Stimulated activated CD8-positive, alpha-beta memory T cell treated with anti-CD3 and anti-CD28 coated beads, Interleukin-12 subunit alpha, Interleukin-12 subunit beta, amount 100 ng/mL, for 24 hours (primary cell): ENCODE measurements around the gene NCOA1.

Experiments
- DNase-seq: peaks from one replicate; pipeline ENCODE4 v3.0.0-alpha.2; 2020; ENCODE audit errors: extremely low read depth

NCOA1 gene

DNA sequence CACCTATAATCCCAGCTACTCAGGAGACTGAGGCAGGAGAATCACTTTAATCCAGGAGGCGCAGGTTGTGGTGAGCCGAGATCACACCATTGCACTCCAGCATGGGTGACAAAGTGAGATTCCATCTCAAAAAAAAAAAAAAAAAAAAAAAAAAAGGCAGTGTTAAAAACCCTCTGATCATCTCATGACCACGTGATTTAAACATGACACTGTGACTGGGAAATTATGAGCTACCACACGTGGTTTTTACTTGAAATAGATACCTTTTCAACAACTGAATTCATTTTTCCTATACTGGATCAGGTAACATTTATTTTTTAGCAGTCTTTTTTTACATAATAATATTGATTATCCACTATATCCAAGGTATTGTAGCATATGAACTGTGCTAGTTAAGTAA lies 199.5 kb downstream of the NCOA1 start:
- no peak for DNase-seq

DNA sequence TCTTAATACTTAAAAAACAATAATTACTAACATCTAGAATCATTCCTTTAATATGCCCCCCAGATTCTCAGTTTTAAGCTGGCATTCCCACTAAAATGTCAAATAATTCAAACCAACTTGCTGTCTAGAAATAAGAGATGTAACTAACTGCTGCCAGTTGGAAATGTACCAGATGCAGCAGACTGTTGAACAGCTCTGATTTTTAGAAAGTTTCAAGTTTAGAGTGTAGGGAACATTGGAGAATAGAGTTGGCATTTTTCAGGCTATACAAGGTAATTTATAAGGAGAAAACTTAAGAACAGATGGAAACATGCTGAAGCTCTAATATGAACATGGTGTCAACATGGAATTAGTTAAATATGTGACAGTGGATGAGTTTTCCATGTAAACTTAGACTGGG lies 200.8 kb downstream of the NCOA1 start:
- no peak for DNase-seq

- DNase-seq: no peak
Measured at GRCh38 chr2:24697792-24698191, 206.7 kb downstream of the NCOA1 start.

DNA sequence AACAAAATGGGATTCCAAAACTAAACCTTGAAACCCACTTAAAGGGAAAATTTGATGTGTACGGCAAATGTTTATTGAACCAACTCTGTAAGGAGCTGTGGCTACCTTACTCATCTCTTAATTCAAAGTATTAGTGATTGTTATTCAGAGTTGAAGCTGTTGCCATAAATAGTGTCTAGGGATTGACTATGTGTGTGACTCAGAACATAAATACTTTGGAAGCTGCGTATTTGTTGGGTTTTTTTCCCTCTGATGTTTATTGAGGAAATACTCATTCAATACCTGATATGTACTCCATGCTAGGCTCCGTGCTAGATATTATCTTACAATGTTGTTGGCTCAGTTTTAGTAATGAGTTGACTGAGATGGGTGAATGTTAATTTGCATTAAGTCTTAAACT lies 211.7 kb downstream of the NCOA1 start:
- no peak for DNase-seq

- DNase-seq: no peak
Measured at GRCh38 chr2:24704692-24705091, 213.6 kb downstream of the NCOA1 start.

- DNase-seq: no peak
Measured at GRCh38 chr2:24707143-24707542, 216.1 kb downstream of the NCOA1 start.

DNA sequence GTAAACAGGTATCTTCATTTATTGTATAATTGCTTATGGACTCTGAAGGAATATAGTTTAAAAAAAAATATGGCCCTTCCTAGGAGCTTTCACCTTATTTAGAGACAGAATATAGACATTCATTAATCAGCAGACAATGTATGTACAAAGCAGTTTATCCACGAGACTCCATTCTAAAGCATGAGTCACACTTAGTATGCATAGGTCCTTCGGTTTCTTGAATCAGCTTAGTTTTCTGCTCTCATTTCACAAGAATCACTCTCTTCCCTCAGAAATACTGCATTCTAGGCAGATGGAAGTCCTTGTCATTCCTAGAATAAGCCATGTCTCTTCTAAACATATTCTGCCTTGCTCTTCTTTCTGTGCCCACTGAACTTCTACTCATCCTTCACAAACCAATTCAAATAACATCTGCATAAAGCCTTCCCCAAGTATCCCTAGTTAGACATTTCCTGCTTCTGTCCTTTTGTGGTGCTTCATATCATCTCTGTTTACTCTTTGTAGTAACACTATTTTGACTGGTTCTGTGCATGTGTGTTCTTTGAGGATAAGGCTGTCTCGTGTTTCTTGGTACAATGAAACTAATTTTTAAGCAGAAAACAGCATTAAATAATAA lies 217.6 kb downstream of the NCOA1 start:
- DNase-seq: no peak

DNA sequence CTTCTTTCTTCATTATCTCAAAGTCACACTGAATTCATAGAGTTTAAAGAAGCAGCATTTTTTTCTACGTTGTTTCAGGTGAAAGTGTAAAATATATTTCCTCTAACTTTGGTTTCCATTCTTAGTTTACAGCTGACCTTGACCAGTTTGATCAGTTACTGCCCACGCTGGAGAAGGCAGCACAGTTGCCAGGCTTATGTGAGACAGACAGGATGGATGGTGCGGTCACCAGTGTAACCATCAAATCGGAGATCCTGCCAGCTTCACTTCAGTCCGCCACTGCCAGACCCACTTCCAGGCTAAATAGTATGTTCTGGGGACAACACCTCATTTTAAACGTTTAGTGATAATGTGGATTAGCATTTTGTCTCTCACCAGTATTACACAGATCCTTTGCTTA lies 219.8 kb downstream of the NCOA1 start:
- DNase-seq: no peak

- DNase-seq: no peak
Measured at GRCh38 chr2:24711865-24712264, 220.8 kb downstream of the NCOA1 start.

- no peak for DNase-seq
Measured at GRCh38 chr2:24712296-24712695, 221.2 kb downstream of the NCOA1 start.

- no peak for DNase-seq
Measured at GRCh38 chr2:24717263-24717951, 226.4 kb downstream of the NCOA1 start.

DNA sequence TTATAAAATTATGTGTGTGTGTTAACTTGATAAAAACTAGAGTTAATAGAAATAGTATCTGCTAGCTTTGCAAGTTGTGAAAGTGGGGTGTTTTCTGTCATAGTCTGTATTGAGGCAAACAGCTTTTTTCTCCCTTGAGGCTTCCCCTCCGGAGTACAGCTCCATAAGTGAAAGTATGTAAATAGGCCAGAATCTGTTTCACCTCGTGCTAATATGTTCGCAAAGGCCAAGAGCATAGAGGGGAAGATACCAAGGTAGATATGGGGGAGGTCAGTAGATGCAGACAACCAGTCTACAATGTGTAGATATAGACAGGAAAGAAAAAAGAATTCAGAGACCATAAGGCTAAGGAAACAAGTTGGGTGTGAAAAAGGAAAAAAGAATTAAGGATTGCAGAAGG lies 229.3 kb downstream of the NCOA1 start:
- DNase-seq: no peak

DNA sequence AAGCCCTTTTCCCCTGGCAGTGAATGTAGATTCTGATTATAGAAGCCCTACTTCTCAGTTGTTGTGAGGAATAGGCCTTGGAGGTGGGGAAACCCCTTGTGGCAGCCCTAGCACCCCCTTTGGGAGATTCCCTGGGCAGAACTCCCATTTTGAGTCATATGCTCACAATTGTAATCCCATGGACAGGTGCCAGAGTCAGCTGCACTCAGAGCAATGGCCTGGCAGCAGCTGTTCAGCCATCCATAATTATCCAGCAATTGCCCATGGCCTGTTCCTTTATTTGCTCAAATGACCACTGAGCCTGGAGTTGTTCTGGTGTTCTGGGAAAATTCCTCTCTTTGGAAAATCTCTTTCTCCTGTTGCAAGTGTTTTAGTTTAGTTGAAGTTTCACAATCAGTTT lies 230.4 kb downstream of the NCOA1 start:
- DNase-seq: no peak

GRCh38 chr2:24722141-24722790 lies 231.2 kb downstream of the NCOA1 start:
- no peak for DNase-seq

- no peak for DNase-seq
Measured at GRCh38 chr2:24723191-24723590, 232.1 kb downstream of the NCOA1 start.

DNA sequence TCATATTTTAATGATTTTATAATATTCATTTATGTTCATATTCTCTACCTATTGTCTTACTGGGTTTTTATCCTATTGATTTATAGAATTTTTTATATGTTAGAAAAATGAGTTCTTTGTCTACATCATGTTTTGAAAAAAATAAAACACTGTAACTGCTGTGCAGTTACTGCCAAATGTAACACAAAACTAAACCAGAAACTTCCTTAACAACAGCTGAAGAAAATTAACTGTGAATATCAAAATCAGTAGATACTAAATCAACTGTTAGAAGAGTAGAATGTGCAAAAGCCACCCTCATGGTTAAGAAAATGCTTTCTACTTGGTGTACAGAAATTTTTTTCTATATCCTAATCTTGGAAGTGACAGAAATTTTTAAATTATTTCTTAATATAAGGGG lies 232.6 kb downstream of the NCOA1 start:
- DNase-seq: no peak

- no peak for DNase-seq
Measured at GRCh38 chr2:24724111-24724775, 233.2 kb downstream of the NCOA1 start.

DNA sequence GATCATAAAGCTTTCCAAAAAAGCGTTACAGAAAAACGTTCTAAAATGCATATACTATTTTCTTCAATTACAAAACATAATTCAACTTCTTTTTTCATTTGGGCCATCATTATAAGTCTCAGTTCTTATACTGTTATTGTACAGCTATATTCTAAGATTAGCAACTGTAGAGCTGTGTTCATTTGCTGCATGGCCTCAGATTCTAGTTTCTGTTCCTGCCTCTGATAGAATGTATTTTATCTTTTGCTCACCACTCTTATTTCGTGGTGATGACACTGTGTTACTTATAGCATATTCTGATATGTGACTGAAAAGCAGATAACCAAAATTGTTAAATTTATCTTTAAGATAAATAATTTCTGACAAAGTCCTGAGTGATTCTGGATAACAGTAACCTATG lies 234.9 kb downstream of the NCOA1 start:
- DNase-seq: no peak

DNA sequence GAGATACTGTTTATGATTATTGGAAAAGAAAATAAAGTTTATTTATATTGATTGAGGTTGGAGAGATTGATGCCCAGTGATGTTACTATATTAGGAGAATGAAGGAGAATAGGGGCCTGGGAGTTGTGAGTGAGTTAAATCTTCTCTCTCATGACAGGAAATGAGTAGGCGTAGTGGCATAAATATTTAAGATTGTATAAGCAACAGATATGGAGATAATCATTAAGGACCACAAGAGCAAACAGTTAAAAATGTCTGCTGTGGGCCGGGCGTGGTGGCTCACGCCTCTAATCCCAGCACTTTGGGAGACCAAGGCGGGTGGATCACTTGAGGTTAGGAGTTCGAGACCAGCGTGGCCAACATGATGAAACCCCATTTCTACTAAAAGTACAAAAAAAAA lies 239.4 kb downstream of the NCOA1 start:
- no peak for DNase-seq

DNA sequence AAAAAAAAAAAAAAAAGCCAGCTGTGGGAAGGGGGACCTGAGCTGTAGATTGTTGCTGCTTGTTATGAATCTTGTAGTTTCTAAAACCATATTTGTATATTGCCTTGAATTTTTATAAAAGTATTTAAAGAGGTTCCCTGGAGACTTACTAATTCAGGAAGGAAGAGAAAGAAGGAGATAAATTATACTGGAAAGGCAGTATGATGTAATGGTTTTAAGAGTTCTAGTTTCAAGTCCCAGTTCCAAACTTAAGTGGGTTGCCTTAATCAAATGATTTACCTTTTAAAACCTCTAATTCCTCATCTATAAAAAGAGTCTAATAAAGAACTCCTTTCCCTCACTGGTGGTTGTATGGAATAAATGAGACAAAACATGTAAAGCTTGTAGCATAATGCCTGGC lies 240.0 kb downstream of the NCOA1 start:
- DNase-seq: no peak

GRCh38 chr2:24731923-24732322 lies 240.9 kb downstream of the NCOA1 start:
- no peak for DNase-seq

DNA sequence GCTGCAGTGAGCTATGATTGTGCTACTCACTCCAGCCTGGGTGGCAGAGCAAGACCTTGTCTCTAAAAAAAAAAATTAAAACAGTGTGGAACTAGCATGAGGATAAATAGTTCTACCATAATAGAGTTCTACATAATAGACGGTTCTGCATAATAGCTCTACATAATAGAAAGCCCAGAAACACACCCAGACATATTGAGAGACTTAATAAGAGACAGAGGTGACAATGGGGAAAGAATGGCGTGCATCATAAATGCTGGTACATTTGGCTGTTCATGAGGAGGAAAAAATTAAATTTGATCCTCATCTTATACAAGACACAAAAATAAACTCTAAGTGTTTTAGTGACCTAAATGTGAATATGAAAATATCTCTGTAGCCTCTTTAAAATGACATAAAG lies 243.7 kb downstream of the NCOA1 start:
- no peak for DNase-seq
